ENCODE results near the gene TUBGCP3.

- TF ChIP-seq CTCF (conservative IDR thresholded peaks at IDR 0.05; ENCODE audit: low read depth in 2 of 2) (no peak), POLR2AphosphoS5 (IDR thresholded peaks at IDR 0.05; ENCODE audit: low read depth) (no peak), REST (IDR thresholded peaks at IDR 0.05; ENCODE audit: unreplicated experiment) (no peak), EZH2 (IDR thresholded peaks at IDR 0.05; ENCODE audit: low read depth, unreplicated experiment) (no peak), STAT1 (IDR thresholded peaks at IDR 0.05; ENCODE audit: unreplicated experiment) (no peak), EZH2phosphoT487 (IDR thresholded peaks at IDR 0.05; ENCODE audit: unreplicated experiment) (no peak), ZNF114 (CRISPR knock-in tag; IDR thresholded peaks at IDR 0.05) (no peak)
These were observed 12.9 kb downstream of the TUBGCP3 start for GRCh38 chr13:112574834-112575613.
